Left forelimb (tissue), 1 donor: Measurements from ENCODE around the gene DENND2A.
"Not testable (repeated sequence)": the region's sequence is repeated elsewhere in the genome, so short reads cannot be mapped to it uniquely, and the experiment has no call there.

Source experiments
- DNase-seq: peaks from one replicate; pipeline ENCODE4 v3.0.0-alpha.2; 2018; ENCODE audit warnings: low spot score

Gene DENND2A

GRCh38 chr7:140640727-140641523 is at the start of gene DENND2A:
DENND2A (minus strand) TSS chr7:140640813; CDS start chr7:140602397, 38,416 bp downstream.
- DNase-seq = peak; percentile 93

GRCh38 chr7:140689199-140690152 is 48.9 kb upstream of the DENND2A start:
- DNase-seq = no peak

GRCh38 chr7:140688341-140688740 is 47.7 kb upstream of the DENND2A start:
- no peak for DNase-seq

GRCh38 chr7:140686921-140687320 is 46.3 kb upstream of the DENND2A start:
- DNase-seq = no peak

- no peak for DNase-seq
Measured at GRCh38 chr7:140685407-140686087, 44.9 kb upstream of the DENND2A start.

- DNase-seq = no peak
Measured at GRCh38 chr7:140684066-140684950, 43.7 kb upstream of the DENND2A start.

- no peak for DNase-seq
Measured at GRCh38 chr7:140683657-140684056, 43.0 kb upstream of the DENND2A start.

- DNase-seq = no peak
Measured at GRCh38 chr7:140681766-140682165, 41.2 kb upstream of the DENND2A start.

- no peak for DNase-seq
Measured at GRCh38 chr7:140680886-140681285, 40.3 kb upstream of the DENND2A start.

GRCh38 chr7:140679186-140679585 is 38.6 kb upstream of the DENND2A start:
- DNase-seq = no peak

GRCh38 chr7:140678816-140679130 is 38.2 kb upstream of the DENND2A start:
- no peak for DNase-seq

GRCh38 chr7:140678081-140678815 is 37.6 kb upstream of the DENND2A start:
- DNase-seq = no peak

GRCh38 chr7:140677496-140677895 is 36.9 kb upstream of the DENND2A start:
- no peak for DNase-seq

- not testable (repeated sequence) for DNase-seq
Measured at GRCh38 chr7:140676956-140677355, 36.3 kb upstream of the DENND2A start.

GRCh38 chr7:140676306-140676705 is 35.7 kb upstream of the DENND2A start:
- no peak for DNase-seq

- no peak for DNase-seq
Measured at GRCh38 chr7:140675726-140676125, 35.1 kb upstream of the DENND2A start.

GRCh38 chr7:140674899-140675701 is 34.5 kb upstream of the DENND2A start:
- DNase-seq = no peak

- DNase-seq = no peak
Measured at GRCh38 chr7:140674356-140674800, 33.8 kb upstream of the DENND2A start.

- no peak for DNase-seq
Measured at GRCh38 chr7:140673774-140674155, 33.2 kb upstream of the DENND2A start.
